GM21515 (cell line): ENCODE measurements around the gene MYF6.
"Not testable (repeated sequence)": the region's sequence is repeated elsewhere in the genome, so short reads cannot be mapped to it uniquely, and the experiment has no call there.

Experiments used
- ATAC-seq: cut with Tn5 transposase; IDR thresholded peaks from one replicate; pipeline ENCODE4 v1.9.1; 2021; ENCODE audit not compliant: unreplicated experiment

Gene MYF6

GRCh38 chr12:80707126-80707829 lies at the start of gene MYF6:
TSS of gene MYF6 (plus strand) at chr12:80707634. CDS start at chr12:80707720, 86 bp downstream.
- no peak for ATAC-seq

DNA sequence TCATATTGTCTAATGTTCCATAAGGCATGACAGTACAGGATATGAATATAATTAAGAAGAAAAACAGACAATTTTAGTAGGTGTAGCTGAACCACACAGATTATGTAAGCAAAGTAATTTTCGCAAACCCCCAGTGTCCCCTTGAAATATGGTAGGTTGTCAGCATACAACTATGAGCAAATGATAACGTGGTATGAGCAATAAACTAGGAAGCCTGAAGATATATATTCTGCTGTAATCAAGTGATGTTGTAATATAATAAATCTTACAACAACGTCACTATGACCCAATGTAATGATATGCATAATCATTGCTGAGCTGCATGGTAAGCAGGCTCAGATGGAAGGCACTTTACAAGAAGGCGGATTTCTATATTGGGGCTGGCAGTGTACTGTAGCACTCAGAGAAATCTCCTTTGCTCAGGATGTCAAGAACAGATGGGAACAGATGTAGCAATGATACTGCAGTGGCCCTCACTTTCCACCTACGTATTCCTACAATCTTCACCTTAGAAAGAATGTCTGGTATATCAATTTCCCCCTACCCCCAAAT lies 47.8 kb upstream of the MYF6 start:
- ATAC-seq: no peak

DNA sequence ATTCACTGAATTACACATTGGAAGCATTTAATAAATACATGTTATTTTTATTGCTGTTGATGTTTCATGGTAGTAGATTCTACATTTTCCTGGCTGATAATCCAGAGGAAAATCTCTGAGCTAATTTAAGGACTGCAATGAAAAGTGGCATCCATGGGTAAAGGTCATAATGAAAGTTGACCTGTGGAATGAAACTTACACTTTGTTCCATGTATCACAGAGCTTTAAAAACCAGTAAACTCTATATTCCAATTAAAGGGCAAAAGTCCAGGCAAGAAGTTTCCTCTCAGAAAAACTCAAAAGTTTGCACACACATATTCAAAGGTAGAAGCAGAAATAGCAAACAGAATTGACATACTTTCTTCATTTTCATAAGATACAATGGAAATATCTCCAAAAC lies 44.8 kb upstream of the MYF6 start:
- no peak for ATAC-seq

DNA sequence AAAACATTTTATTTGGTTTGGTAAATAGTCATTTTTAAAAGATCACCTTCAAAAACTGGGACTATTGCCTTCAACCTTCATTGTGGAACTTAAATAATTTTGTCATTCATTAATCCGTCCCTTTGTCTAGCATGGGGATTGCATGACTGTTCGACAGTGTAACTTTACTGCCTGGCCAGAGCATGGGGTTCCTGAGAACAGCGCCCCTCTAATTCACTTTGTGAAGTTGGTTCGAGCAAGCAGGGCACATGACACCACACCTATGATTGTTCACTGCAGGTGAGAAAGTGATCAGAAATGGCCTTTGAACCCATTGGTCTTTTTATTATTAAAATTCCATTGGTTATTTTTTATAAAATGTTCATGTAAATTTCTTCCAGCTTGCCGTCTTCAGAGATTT lies 37.2 kb upstream of the MYF6 start:
- ATAC-seq: no peak

- ATAC-seq: not testable (repeated sequence)
These were observed 31.3 kb upstream of the MYF6 start for GRCh38 chr12:80676042-80676636.

- no peak for ATAC-seq
These were observed 30.6 kb upstream of the MYF6 start for GRCh38 chr12:80676856-80677255.

DNA sequence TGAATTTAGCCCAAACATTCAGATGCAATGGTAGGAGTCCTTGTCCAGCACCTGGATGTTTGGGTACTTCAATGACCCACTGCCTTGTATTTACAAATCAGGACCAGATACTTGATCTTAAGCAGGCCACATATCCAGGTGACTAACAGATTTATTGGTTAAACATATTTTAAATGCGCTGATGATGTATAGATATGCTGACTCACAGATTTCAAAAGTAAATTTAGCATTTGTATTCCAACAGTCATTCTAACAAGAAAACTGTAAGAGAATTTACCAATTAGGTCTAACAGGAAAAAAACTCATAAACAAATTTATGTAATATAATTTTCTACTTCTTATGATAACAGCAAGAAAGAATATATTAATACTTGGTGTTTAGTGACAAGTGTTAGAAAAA lies 29.4 kb upstream of the MYF6 start:
- ATAC-seq: no peak

GRCh38 chr12:80679346-80680131 lies 27.9 kb upstream of the MYF6 start:
- no peak for ATAC-seq

GRCh38 chr12:80681287-80681686 lies 26.1 kb upstream of the MYF6 start:
- peak; percentile 93 for ATAC-seq

DNA sequence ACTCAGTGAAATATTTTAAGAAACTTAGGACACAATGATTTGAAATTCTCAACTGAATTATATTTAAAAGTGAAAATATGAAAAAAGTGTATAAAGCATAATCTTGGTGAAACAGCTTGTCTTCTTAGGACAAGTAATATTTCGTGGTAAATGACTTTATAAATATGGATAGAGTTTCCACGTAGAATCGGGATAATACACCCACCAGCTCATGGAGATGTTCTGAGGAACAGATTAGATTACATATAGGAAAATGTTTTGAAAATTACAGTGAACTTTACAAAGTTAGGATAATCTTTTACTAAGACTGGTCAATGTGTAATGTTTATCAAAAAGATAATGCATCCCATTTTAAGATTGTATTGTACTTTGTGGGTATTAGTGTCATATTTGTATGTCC lies 25.6 kb upstream of the MYF6 start:
- no peak for ATAC-seq

GRCh38 chr12:80684077-80684495 lies 23.3 kb upstream of the MYF6 start:
- no peak for ATAC-seq

DNA sequence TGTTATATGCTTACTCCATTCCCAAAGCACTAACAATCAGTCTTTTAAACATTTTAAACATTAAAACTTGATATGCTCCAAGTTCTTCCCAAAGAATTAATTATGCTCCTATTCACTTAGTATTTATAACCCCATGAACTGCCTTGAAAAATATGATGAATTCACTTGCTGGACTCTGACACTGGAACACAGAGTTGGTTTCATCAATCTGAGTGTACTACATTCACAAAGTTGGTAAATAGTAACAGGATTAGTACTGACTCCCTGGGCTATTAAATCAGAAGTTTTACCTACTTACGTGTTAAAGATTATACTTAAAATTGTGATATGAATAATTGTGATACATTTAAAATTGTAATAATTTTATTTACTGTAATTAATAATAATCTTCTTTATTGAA lies 17.3 kb upstream of the MYF6 start:
- ATAC-seq: no peak

DNA sequence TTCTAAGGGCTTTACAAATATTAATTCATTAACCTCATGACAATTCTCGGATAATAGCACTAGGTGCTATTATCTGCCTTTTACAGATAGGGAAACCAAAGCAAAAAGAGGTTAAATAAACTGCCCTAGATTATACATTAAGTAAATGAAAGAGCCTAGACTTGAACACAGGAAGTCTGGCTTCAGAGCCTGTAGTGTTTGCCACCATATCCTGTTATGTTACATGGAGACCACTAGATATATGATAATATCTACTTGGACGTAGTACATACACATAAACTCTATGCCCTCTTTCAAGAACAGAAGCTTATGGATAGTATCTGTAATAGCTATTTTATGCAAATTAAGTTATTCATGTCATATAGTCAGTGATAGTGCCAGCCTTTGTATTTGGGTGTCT lies 16.9 kb upstream of the MYF6 start:
- no peak for ATAC-seq

DNA sequence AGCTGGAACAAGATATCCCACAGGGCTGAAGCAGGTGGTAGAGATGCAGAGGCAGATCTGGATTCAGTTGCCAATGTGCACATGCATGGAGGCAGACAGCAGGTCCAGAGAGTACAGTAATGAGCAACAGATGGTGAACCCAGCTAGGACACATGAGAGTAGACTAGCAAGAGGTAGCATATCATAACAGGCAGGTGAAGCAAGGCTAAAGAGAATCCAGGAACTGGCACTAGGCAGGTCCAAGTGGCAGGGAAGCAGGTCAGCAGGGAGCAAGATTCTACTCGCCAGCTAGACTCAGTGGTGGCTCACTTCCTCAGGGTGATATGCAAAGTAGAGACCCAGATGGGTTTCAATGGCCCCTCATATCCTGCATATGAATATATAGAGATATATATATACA lies 15.3 kb upstream of the MYF6 start:
- ATAC-seq: no peak

- ATAC-seq: no peak
These were observed 10.1 kb upstream of the MYF6 start for GRCh38 chr12:80697270-80697887.

DNA sequence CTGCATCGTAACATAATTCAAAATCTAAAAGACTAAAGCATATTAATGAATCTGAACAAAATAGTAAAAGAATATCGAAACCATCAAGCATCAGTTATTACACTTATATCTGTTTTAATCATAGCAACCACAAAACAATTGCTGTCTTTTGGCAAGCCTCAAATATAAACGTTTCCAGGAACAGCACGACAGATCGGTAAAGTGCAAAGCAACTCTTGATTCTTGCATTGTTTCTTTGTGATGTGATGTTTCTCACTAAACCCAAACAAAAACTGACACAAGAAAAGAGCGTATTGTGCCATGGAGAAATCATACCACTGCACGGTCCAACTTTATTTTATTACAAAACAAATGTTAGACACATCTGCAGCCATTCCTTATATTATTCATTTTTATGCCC lies 9.2 kb upstream of the MYF6 start:
- ATAC-seq: no peak

GRCh38 chr12:80698847-80699542 lies 8.4 kb upstream of the MYF6 start:
- ATAC-seq: no peak

GRCh38 chr12:80700327-80700726 lies 7.1 kb upstream of the MYF6 start:
- ATAC-seq: no peak

DNA sequence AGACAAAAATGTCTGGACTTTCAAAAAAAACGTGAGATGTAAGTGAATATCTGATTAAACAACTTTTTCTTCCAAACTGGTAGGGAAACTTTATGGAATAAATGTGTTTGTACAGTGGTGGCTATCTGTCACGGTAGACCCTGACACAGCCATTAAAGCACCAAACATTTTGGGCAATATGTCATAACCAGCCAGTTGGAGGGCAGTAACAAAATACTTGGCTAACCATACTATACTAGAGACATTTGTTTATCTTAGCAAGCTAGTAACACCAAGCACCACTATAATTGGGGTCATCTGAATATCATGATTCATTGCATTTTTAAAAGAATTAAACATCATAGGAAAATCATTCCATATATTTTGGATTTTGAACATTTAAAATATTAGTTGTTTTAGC lies 6.0 kb upstream of the MYF6 start:
- no peak for ATAC-seq

GRCh38 chr12:80702889-80703805 lies 4.3 kb upstream of the MYF6 start:
- ATAC-seq: peak; percentile 90
